ENCODE measurements around the gene ANKZF1. TPM values are rescaled to one million over a fixed set of nuclear protein-coding genes. Genes with fewer than 3 reads are reported as not detected.

The ANKZF1 gene
- total RNA-seq, 1 experiment from 2014 or later = 51.5 TPM

- no peaks in the 10 kb centered on the region for H3K9me3 ChIP-seq
- peak; percentile 93 to 98 for DNase-seq
- Mint-ChIP-seq H3K27ac (ENCODE audit: unreplicated experiment) (peak within 1 kb of the TSS; percentile 84), H3K36me3 (ENCODE audit: insufficient read depth, unreplicated experiment) (peaks cover 45% of the 10 kb centered on the region), H3K9me3 (ENCODE audit: unreplicated experiment) (no peaks in the 10 kb centered on the region), H3K4me3 (ENCODE audit: unreplicated experiment) (peak within 1 kb of the TSS; percentile 81), H3K27me3 (ENCODE audit: insufficient read depth, unreplicated experiment) (no peaks in the 10 kb centered on the region), H3K4me1 (ENCODE audit: low read depth, unreplicated experiment) (peaks cover 5% of the 10 kb centered on the region)
- peak within 1 kb of the TSS; percentile 78 for H3K4me3 ChIP-seq (ENCODE audit: low read depth, low read length)
- H3K4me1 ChIP-seq = peaks cover 8% of the 10 kb centered on the region
- ChIA-PET POLR2A (interaction anchor here (0.6 to 3.1 kb wide), 16 partner anchors 10 to 364 kb away, joined by 3 to 29 read pairs (median 6); partner anchors contain the start of genes ABCB6, CNPPD1, DNPEP and GLB1L), CTCF (interaction anchor here (0.6 to 2.5 kb wide), 19 partner anchors 9 to 304 kb away, joined by 3 to 13 read pairs (median 4); partner anchors contain the start of genes CNPPD1, GLB1L, STK16 and TUBA4A)
- H3K27me3 ChIP-seq (replicated peaks; ENCODE audit: control insufficient read depth, insufficient read depth, low read length) = no peaks in the 10 kb centered on the region
- TF ChIP-seq, protein P1, sequence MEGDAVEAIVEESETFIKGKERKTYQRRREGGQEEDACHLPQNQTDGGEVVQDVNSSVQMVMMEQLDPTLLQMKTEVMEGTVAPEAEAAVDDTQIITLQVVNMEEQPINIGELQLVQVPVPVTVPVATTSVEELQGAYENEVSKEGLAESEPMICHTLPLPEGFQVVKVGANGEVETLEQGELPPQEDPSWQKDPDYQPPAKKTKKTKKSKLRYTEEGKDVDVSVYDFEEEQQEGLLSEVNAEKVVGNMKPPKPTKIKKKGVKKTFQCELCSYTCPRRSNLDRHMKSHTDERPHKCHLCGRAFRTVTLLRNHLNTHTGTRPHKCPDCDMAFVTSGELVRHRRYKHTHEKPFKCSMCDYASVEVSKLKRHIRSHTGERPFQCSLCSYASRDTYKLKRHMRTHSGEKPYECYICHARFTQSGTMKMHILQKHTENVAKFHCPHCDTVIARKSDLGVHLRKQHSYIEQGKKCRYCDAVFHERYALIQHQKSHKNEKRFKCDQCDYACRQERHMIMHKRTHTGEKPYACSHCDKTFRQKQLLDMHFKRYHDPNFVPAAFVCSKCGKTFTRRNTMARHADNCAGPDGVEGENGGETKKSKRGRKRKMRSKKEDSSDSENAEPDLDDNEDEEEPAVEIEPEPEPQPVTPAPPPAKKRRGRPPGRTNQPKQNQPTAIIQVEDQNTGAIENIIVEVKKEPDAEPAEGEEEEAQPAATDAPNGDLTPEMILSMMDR (IDR thresholded peaks at IDR 0.05; ENCODE audit: insufficient read depth in 1 of 2, low read depth in 1 of 2, low read length in 1 of 2, severe bottlenecking in 1 of 2, unreplicated experiment in 1 of 2) = no peak
- intact Hi-C loops (cut with micrococcal nuclease; ENCODE audit: unreplicated experiment) = loop anchor here (1.0 kb wide), 4 partner anchors 12 to 46 kb away; partner anchors contain the start of genes ABCB6, ANKZF1, ATG9A and NHEJ1
- peaks cover 14% of the 10 kb centered on the region for H3K36me3 ChIP-seq (ENCODE audit: control insufficient read depth, insufficient read depth, low read length)
- BruUV-seq (replicated peaks) = no TSS peak
These were observed 23.1 kb upstream of the ANKZF1 start, which contains the start of gene ZFAND2B for GRCh38 chr2:219206328-219207133. ZFAND2B (plus strand) TSS chr2:219206782; CDS start chr2:219206988, 206 bp downstream.

DNA sequence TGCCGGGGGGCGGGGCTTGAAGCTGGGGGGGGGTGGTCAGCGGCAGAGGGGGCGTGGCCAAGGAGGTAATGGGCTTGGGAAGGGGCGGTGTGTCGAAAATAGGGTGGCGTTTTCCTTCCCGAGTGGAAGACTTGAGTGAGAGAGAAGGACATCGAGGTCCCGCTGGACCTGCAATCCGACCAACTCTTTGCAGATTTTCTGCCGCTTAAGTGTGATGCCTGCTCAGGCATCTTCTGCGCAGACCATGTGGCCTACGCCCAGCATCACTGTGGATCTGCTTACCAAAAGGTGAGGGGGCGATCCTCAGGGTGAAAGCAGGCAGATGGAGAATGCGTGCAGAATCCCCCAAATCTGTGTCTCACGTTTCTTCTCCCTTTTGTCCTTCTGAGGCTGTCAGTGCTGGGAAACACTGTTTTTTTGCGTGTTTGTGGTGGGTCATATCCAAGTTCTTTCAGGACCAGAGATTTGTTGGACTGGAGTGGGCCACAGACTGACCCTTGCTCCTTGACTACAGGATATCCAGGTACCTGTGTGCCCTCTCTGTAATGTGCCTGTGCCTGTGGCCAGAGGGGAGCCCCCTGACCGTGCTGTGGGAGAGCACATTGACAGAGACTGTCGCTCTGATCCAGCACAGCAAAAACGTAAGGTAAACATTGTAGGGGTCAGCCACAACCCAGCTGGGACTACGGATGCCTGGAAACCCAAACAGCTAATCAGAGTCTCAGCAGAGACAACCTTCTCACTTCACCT is 22.3 kb upstream of the ANKZF1 start:
- no peaks in the 10 kb centered on the region for H3K27me3 ChIP-seq (replicated peaks; ENCODE audit: control insufficient read depth, insufficient read depth, low read length)
- intact Hi-C loops (cut with micrococcal nuclease; ENCODE audit: unreplicated experiment) = loop anchor here (1.0 kb wide), 2 partner anchors 11 to 47 kb away; partner anchors contain the start of genes ABCB6 and NHEJ1
- Mint-ChIP-seq H3K36me3 (ENCODE audit: insufficient read depth, unreplicated experiment) (peaks cover 52% of the 10 kb centered on the region), H3K27me3 (ENCODE audit: insufficient read depth, unreplicated experiment) (no peaks in the 10 kb centered on the region), H3K4me3 (ENCODE audit: unreplicated experiment) (peak overlapping the region; percentile 81), H3K9me3 (ENCODE audit: unreplicated experiment) (no peaks in the 10 kb centered on the region), H3K4me1 (ENCODE audit: low read depth, unreplicated experiment) (peaks cover 5% of the 10 kb centered on the region), H3K27ac (ENCODE audit: unreplicated experiment) (no peak overlapping the region)
- ChIA-PET POLR2A (interaction anchor here (0.6 to 3.1 kb wide), 12 partner anchors 9 to 330 kb away, joined by 3 to 29 read pairs (median 6); partner anchors contain the start of genes ABCB6, CNPPD1, DNPEP and GLB1L), CTCF (interaction anchor here (0.6 to 2.5 kb wide), 15 partner anchors 10 to 227 kb away, joined by 3 to 13 read pairs (median 6); partner anchors contain the start of genes CNPPD1, GLB1L, STK16 and TUBA4A)
- BruUV-seq (replicated peaks) = TSS peak; percentile 67
- H3K36me3 ChIP-seq (ENCODE audit: control insufficient read depth, insufficient read depth, low read length) = peaks cover 14% of the 10 kb centered on the region
- no peak for DNase-seq
- TF ChIP-seq, protein P1 (IDR thresholded peaks at IDR 0.05; ENCODE audit: insufficient read depth in 1 of 2, low read depth in 1 of 2, low read length in 1 of 2, severe bottlenecking in 1 of 2, unreplicated experiment in 1 of 2) = no peak
- H3K9me3 ChIP-seq = no peaks in the 10 kb centered on the region
- peak overlapping the region; percentile 78 for H3K4me3 ChIP-seq (ENCODE audit: low read depth, low read length)
- H3K4me1 ChIP-seq = peaks cover 8% of the 10 kb centered on the region
